ENCODE data around the gene PPFIA2. TPM values are rescaled to one million over a fixed set of nuclear protein-coding genes. Genes with fewer than 3 reads are reported as not detected.

Gene PPFIA2
- polyA plus RNA-seq, 1 of the 3 experiments (the other 2 are of a cell fraction), result not detected

DNA sequence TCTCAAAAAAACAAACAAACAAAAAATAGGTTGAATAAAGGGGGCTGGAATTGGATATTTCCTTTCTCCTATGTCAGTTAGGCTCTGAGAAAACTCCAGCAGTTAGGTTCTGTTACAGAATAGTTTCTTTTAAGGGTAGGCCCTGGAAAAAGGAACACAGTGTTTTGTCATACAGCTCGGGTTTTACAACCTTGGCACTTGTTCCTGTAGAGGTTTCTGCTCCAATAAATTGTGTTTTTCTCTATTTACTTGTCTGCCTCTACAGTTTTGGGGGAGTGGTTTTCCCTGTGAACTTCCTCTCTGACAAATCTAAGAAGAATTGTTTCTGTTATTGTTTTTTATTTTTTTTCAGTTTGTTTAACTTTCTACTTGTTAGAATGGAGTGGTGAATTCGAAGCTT is 513.7 kb downstream of the PPFIA2 start:
- Histone ChIP-seq H3K9me3 (no peaks in the 10 kb centered on the region), H3K4me3 (ENCODE audit: low read depth in 2 of 2, low read length in 1 of 2) (no peak overlapping the region), H3K4me1 (ENCODE audit: control insufficient read depth in 1 of 2, insufficient read depth in 2 of 2, low read depth in 1 of 2, low read length in 1 of 2) (no peaks in the 10 kb centered on the region), H3K27ac (ENCODE audit: low read depth in 2 of 2, low read length in 1 of 2) (no peak overlapping the region), H3K79me2 (ENCODE audit: insufficient read depth) (no peaks in the 10 kb centered on the region), H3K4me2 (no peak overlapping the region), H3K27me3 (ENCODE audit: insufficient read depth) (peaks cover 6% of the 10 kb centered on the region; the same call in 1 of the 2 replicates), H4K20me1 (ENCODE audit: insufficient read depth) (no peaks in the 10 kb centered on the region), H3K36me3 (replicated peaks in 1 of 2; ENCODE audit: control insufficient read depth in 1 of 2, insufficient read depth in 2 of 2, low read length in 1 of 2) (no peaks in the 10 kb centered on the region), H3K9me2 (no peaks in the 10 kb centered on the region; the same call in 1 of the 2 replicates), H2AFZ (ENCODE audit: low read depth) (no peak overlapping the region), H3K9ac (no peak overlapping the region), H3F3A (replicated peaks; ENCODE audit: insufficient read depth) (no peaks in the 10 kb centered on the region)
- whole genome bisulfite sequencing (ENCODE audit: low lambda C conversion rate), result 4% methylated on average over 2 of the region's 2 CpGs
- no peak for DNase-seq
- CTCF ChIA-PET, result no interaction called here
- POLR2A ChIA-PET, result no interaction called here
- TF ChIP-seq, protein P1, sequence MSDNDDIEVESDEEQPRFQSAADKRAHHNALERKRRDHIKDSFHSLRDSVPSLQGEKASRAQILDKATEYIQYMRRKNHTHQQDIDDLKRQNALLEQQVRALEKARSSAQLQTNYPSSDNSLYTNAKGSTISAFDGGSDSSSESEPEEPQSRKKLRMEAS (IDR thresholded peaks at IDR 0.05; ENCODE audit: low read depth), result no peak
- TF ChIP-seq RCOR1 (IDR thresholded peaks at IDR 0.05; ENCODE audit: low read length) (no peak), RFX5 (IDR thresholded peaks at IDR 0.05; ENCODE audit: low read length) (no peak), EP300 (IDR thresholded peaks at IDR 0.05; ENCODE audit: borderline replicate concordance in 1 of 2, low read depth in 1 of 2, low read length in 1 of 2) (no peak)

DNA sequence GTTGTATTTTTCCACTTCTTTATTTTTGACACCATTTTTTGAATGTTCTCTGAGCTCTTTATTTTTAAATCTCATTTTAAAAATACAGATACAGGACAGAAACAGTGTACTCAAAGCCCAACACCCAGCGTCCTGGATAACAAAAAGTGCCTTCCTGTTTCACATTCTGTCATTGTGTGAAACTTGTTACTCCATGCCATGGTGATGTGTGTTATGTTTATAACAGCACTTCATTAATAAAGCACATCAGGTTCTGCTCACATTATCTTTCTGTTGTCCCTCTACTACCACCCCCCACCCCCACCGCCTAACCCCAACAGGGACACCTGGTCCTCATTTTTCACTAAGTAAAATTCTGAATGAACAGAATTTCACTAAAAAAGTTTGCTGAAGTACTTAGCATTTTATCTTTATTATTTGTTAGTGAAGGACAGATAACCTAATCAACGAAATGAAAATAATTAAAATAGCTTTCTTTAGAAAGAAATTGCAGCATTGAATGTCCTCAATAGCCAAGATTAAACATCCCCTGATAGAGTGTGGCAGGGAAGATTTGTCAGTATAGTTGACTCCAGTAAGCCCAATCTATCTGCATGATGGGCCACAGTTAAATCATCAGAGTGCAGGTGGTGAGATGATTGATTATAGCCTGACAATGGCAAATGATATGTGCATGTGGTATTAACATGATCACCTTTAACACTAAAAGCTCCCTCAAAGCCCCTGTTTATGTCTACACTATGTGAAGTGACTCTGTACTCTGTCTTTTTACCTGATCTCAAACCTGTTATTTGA is 527.4 kb downstream of the PPFIA2 start:
- Histone ChIP-seq H3K27ac (ENCODE audit: low read depth in 2 of 2, low read length in 1 of 2) (no peak overlapping the region), H3K4me2 (no peak overlapping the region), H3K27me3 (ENCODE audit: insufficient read depth) (no peaks in the 10 kb centered on the region), H3K9ac (no peak overlapping the region), H3K9me3 (no peaks in the 10 kb centered on the region; the same call in 1 of the 2 replicates), H3K36me3 (replicated peaks in 1 of 2; ENCODE audit: control insufficient read depth in 1 of 2, insufficient read depth in 2 of 2, low read length in 1 of 2) (no peaks in the 10 kb centered on the region), H3F3A (replicated peaks; ENCODE audit: insufficient read depth) (no peaks in the 10 kb centered on the region), H3K4me1 (ENCODE audit: control insufficient read depth in 1 of 2, insufficient read depth in 2 of 2, low read depth in 1 of 2, low read length in 1 of 2) (no peaks in the 10 kb centered on the region), H3K79me2 (ENCODE audit: insufficient read depth) (no peaks in the 10 kb centered on the region), H4K20me1 (ENCODE audit: insufficient read depth) (no peaks in the 10 kb centered on the region), H3K9me2 (no peaks in the 10 kb centered on the region), H2AFZ (ENCODE audit: low read depth) (no peak overlapping the region), H3K4me3 (ENCODE audit: low read depth in 2 of 2, low read length in 1 of 2) (no peak overlapping the region)
- 18% methylated on average over 3 of the region's 3 CpGs for WGBS (ENCODE audit: low lambda C conversion rate)
- ChIA-PET CTCF (no interaction called here), POLR2A (no interaction called here)
- TF ChIP-seq JUND (IDR thresholded peaks at IDR 0.05) (no peak), POLR2AphosphoS5 (IDR thresholded peaks at IDR 0.05; ENCODE audit: low read depth, low read length) (no peak), EP300 (IDR thresholded peaks at IDR 0.05; ENCODE audit: borderline replicate concordance in 1 of 2, low read depth in 1 of 2, low read length in 1 of 2) (no peak), RAD21 (IDR thresholded peaks at IDR 0.05; ENCODE audit: low read length) (no peak), TAF1 (IDR thresholded peaks at IDR 0.05; ENCODE audit: borderline replicate concordance, low read depth, low read length) (no peak), MXI1 (IDR thresholded peaks at IDR 0.05; ENCODE audit: low read depth, low read length) (no peak), TCF12 (IDR thresholded peaks at IDR 0.05) (no peak), CHD2 (IDR thresholded peaks at IDR 0.05; ENCODE audit: low read length, partially characterized antibody) (no peak), SMC3 (IDR thresholded peaks at IDR 0.05; ENCODE audit: low read depth, low read length) (no peak), ELF1 (IDR thresholded peaks at IDR 0.05) (no peak), NFIC (IDR thresholded peaks at IDR 0.05; ENCODE audit: borderline replicate concordance) (no peak), RCOR1 (IDR thresholded peaks at IDR 0.05; ENCODE audit: low read length) (no peak), MEF2A (IDR thresholded peaks at IDR 0.05; ENCODE audit: borderline replicate concordance, low read depth) (no peak), RFX5 (IDR thresholded peaks at IDR 0.05; ENCODE audit: low read length) (no peak), FOXJ3 (CRISPR knock-in tag; IDR thresholded peaks at IDR 0.05) (no peak), GATA2 (CRISPR knock-in tag; IDR thresholded peaks at IDR 0.05) (no peak), TEAD4 (IDR thresholded peaks at IDR 0.05; ENCODE audit: borderline replicate concordance, insufficient read depth) (no peak)
- TF ChIP-seq, protein P2, sequence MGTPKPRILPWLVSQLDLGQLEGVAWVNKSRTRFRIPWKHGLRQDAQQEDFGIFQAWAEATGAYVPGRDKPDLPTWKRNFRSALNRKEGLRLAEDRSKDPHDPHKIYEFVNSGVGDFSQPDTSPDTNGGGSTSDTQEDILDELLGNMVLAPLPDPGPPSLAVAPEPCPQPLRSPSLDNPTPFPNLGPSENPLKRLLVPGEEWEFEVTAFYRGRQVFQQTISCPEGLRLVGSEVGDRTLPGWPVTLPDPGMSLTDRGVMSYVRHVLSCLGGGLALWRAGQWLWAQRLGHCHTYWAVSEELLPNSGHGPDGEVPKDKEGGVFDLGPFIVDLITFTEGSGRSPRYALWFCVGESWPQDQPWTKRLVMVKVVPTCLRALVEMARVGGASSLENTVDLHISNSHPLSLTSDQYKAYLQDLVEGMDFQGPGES (IDR thresholded peaks at IDR 0.05; ENCODE audit: low read depth, low read length), result no peak
- TF ChIP-seq, protein P1 (IDR thresholded peaks at IDR 0.05; ENCODE audit: low read depth), result no peak
- DNase-seq, result no peak
